Fibroblast of villous mesenchyme (primary cell): ENCODE data around the gene SMOC1. TPM values are rescaled to one million over a fixed set of nuclear protein-coding genes. Genes with fewer than 3 reads are reported as not detected.

Experiments
- DNase-seq: peaks from one replicate; pipeline ENCODE4 v3.0.0-alpha.2; 2010; ENCODE audit warnings: low read depth
- H3K4me3 ChIP-seq: 2 replicates; pipeline ENCODE4 v1.5.1; 2011; ENCODE audit warnings: low read depth, mild to moderate bottlenecking, low read length
- CTCF ChIP-seq: IDR thresholded peaks from 2 replicates; pipeline ENCODE4 v1.5.1; 2012; ENCODE audit warnings: low read depth, mild to moderate bottlenecking, low read length; ENCODE audit not compliant: insufficient read depth
- total RNA-seq: library from RNA; depleted of rRNA; stranded (reverse); fragments of >200 nt; gene quantifications from 2 replicates; pipeline ENCODE4 v1.2.3, GENCODE V29; 2012

Gene SMOC1
- total RNA-seq, 1 donor: not detected

DNA sequence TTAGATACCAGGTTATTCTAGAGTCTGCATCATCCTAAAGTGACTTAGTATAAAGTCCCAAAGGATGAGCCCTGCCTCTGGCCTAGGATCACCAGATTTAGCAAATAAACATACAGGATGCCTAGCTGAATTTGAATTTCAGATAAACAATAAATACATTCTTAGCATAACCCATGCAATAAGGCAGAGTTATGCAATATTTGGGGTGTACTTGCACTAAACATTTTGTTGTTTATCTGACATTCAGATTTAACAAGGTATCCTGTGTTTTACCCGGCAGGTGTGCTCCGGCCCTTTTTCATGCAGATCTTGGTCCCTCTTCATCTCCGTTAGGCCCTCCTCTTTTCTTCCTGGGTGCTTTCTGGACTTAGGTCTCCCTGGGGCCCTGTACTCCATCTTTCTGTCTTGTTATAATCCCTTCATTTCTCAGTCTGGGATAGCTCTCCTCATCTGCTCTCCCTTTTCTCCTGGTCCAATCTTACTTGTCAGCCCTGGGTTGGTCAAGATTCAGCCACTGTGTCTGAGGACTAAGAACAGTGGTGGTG, 18.1 kb upstream of the SMOC1 start:
- no peak for TF ChIP-seq CTCF
- DNase-seq: no peak
- no peak overlapping the region for H3K4me3 ChIP-seq

- TF ChIP-seq CTCF: no peak
- no peak for DNase-seq
- no peak overlapping the region for H3K4me3 ChIP-seq
These were observed 16.1 kb upstream of the SMOC1 start for GRCh38 chr14:69863083-69863482.

DNA sequence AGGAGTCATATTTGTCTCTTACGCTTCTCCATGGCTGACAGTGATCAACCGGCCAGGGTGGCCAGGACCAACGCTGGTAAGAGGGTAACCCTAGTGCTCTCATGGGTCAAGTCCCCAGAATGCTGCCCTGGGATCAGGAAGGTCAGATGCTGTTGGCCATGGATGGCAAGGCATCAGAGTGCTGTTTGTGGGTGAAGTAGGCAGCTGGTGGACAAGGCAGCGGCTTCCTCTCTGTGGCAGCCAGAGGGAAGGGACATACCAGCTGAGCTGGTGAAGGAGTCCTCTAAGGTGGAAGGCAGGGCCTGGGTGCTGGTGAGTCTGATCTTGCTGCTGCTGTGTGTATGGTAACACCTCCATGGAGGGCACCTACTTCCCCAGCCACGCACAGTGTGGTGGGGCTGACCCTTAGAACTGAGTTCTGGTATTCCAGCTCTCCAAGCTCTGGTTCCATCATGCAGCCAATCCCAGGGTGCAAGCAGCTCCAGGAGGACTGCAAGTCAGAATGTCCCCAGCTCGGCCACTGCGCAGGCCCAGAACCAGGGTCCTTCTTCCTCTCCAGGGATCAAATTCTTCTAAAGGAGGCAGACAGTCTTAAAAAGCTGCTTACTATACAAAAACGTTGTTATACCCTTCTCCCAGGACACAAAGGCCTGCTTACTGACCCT, 13.4 kb upstream of the SMOC1 start:
- TF ChIP-seq CTCF: no peak
- H3K4me3 ChIP-seq: no peak overlapping the region
- no peak for DNase-seq

DNA sequence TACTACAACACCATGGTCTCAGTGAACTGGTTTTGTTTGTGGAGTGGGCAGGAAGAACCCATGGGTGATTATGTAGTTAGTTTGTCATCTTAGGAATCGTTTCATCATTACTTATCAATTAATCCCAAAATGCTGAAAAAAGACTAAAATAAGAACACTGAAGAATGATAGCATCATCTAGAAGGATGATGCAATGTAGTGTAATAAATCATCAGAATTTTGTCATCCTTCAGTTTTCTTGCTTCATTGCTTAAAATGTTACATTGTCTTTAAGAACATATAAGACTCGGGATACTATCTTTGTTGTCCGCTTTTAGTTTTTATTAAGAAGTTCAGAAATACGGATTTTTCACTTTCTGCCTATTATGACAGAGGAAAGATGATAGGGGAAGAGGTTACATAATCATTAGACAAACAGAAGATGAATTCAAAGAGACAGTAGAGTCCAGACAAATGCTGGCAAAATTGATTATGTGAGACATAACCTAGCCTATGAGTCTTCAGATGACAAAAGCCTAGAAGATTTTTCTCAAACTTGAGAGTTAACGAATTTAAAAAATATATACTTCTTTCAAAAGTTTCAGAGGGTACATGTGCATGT, 10.8 kb upstream of the SMOC1 start:
- DNase-seq: no peak
- H3K4me3 ChIP-seq: no peak overlapping the region
- TF ChIP-seq CTCF: no peak

- no peak for TF ChIP-seq CTCF
- DNase-seq: no peak
- no peak overlapping the region for H3K4me3 ChIP-seq
These were observed 8.6 kb upstream of the SMOC1 start for GRCh38 chr14:69870613-69871012.

GRCh38 chr14:69873877-69874780, 5.1 kb upstream of the SMOC1 start:
- DNase-seq: no peak
- TF ChIP-seq CTCF: no peak
- H3K4me3 ChIP-seq: no peak overlapping the region
